ENCODE results near the gene CAMKV. TPM values are rescaled to one million over a fixed set of nuclear protein-coding genes. Genes with fewer than 3 reads are reported as not detected.
"Not testable (repeated sequence)": the region's sequence is repeated elsewhere in the genome, so short reads cannot be mapped to it uniquely, and the experiment has no call there.

Gene CAMKV
- total RNA-seq, 1 experiment from 2014 or later = 0.10 TPM

DNA sequence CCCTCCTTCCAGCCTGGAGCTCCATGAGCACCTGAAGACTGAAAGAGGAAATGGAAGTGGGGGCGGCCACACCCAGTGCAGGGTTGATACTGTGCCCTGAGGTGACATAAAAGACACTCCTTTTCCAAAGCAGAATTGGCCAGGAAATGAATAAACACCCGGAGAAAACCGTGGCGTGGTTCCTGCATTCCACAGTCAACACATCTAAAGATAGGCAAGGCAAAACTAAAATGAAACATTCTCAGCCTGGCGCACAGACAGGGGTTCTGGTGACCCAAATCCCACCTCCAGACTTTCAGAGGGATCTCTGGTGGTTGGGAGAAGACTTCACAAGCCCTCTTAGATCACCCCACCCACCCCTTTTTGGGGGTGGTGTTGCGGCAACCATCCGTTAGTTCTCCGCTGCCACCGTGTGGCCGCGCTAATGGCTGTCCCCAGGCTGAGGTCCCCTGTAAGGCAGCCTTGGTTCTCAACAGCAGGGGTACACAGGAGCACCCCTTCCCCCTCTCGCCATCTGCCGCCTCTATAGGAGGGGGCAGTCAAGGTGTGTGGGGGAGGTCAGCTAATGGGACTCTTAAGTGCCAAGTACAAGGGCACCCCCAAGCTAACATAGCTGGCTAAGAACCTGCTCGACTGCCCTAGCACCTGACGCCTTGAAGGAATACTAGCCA, 36.5 kb upstream of the CAMKV start:
- peaks cover 40 to 52% of the 10 kb centered on the region in 2 experiments for H3K4me1 ChIP-seq (ENCODE audit: control insufficient read depth in 1 of 2, insufficient read depth in 2 of 2, low read length in 2 of 2)
- H2AFZ ChIP-seq (ENCODE audit: low read depth, low read length, poor library complexity, severe bottlenecking) = peak overlapping the region; percentile 64
- no TSS peak for BruUV-seq (replicated peaks)
- H3K4me2 ChIP-seq (ENCODE audit: low read length) = peak overlapping the region; percentile 97
- ATAC-seq (peak; percentile 54), DNase-seq (ENCODE audit: low read depth, low spot score) (peak; percentile 55)
- peak overlapping the region; percentile 96 for H3K9ac ChIP-seq (ENCODE audit: low read length)
- 0 out of 4 replicates have a peak, but pooled peaks cover 0 to 6% of the 10 kb centered on the region in 2 experiments for H3K36me3 ChIP-seq (ENCODE audit: control insufficient read depth in 1 of 2, insufficient read depth in 2 of 2, low read length in 2 of 2)
- POLR2A ChIA-PET = interaction anchor here (0.9 to 3.2 kb wide), 5 partner anchors 18 to 103 kb away, joined by 3 to 12 read pairs (median 3); partner anchors contain the start of genes INKA1, MON1A and RBM6
- peaks cover 38% of the 10 kb centered on the region for H3K79me2 ChIP-seq (ENCODE audit: insufficient read depth, low read length)
- H4K20me1 ChIP-seq (ENCODE audit: insufficient read depth) = no peaks in the 10 kb centered on the region
- no peaks in the 10 kb centered on the region for H3K9me3 ChIP-seq (ENCODE audit: control insufficient read depth in 1 of 2, insufficient read depth in 1 of 2, low read depth in 1 of 2, low read length in 2 of 2)
- RAD21 ChIA-PET (ENCODE audit: low non-redundant PET in 1 of 2, low total read pairs in 2 of 2, uncharacterized antibody in 2 of 2, unreplicated experiment in 2 of 2) = interaction anchor here (0.5 to 1.1 kb wide), 3 partner anchors 56 to 205 kb away, joined by 3 read pairs; partner anchors contain the start of gene INKA1 (in 1 of the 2)
- H3K27ac ChIP-seq (ENCODE audit: low read depth, low read length) = peak overlapping the region; percentile 89
- peak; percentile 55; the same call in 1 of the 2 replicates for TF ChIP-seq POLR2AphosphoS5 (IDR thresholded peaks at IDR 0.05; ENCODE audit: low read depth, low read length)
- TF ChIP-seq CTCF (IDR thresholded peaks at IDR 0.05 in 2 of 3, conservative IDR thresholded peaks at IDR 0.05 in 1 of 3; ENCODE audit: borderline replicate concordance in 1 of 3, insufficient read depth in 1 of 3, low read depth in 2 of 3, low read length in 2 of 3) = peak in 2 of 3 experiments; percentile 81 to 88; a peak in 4 of 6 replicates
- peak; percentile 18 for TF ChIP-seq YY1 (IDR thresholded peaks at IDR 0.05; ENCODE audit: extremely low read depth, insufficient replicate concordance, low read depth, low read length)
- TF ChIP-seq RAD21 (IDR thresholded peaks at IDR 0.05; ENCODE audit: low read depth) = no peak
- intact Hi-C loops (cut with micrococcal nuclease) = loop anchor here (1.0 kb wide), 3 partner anchors 65 to 203 kb away; no protein-coding TSS in a partner anchor
- peak overlapping the region; percentile 75 to 79 for H3K4me3 ChIP-seq (replicated peaks in 1 of 2; ENCODE audit: low read depth in 1 of 2, low read length in 2 of 2)
- CTCF ChIA-PET = interaction anchor here (0.8 to 2.7 kb wide), 5 partner anchors 13 to 103 kb away, joined by 3 to 10 read pairs (median 5); partner anchors contain the start of gene INKA1
- H3K9me2 ChIP-seq (ENCODE audit: insufficient read depth) = no peaks in the 10 kb centered on the region
- H3K27me3 ChIP-seq (ENCODE audit: insufficient read depth, low read length) = no peaks in the 10 kb centered on the region

- BruUV-seq (replicated peaks); H3K9me3 ChIP-seq (ENCODE audit: control insufficient read depth in 1 of 2, insufficient read depth in 1 of 2, low read depth in 1 of 2, low read length in 2 of 2); RAD21 ChIA-PET (ENCODE audit: low non-redundant PET in 1 of 2, low total read pairs in 2 of 2, uncharacterized antibody in 2 of 2, unreplicated experiment in 2 of 2); ATAC-seq; H4K20me1 ChIP-seq (ENCODE audit: insufficient read depth); H3K27me3 ChIP-seq (ENCODE audit: insufficient read depth, low read length); H2AFZ ChIP-seq (ENCODE audit: low read depth, low read length, poor library complexity, severe bottlenecking); H3K9me2 ChIP-seq (ENCODE audit: insufficient read depth); DNase-seq (ENCODE audit: low read depth, low spot score); H3K36me3 ChIP-seq (ENCODE audit: control insufficient read depth in 1 of 2, insufficient read depth in 2 of 2, low read length in 2 of 2); intact Hi-C loops (cut with micrococcal nuclease): not testable (repeated sequence)
- Histone ChIP-seq H3K79me2 (ENCODE audit: insufficient read depth, low read length) (peaks cover 55% of the 10 kb centered on the region), H3K4me2 (ENCODE audit: low read length) (peak overlapping the region; percentile 97), H3K27ac (ENCODE audit: low read depth, low read length) (peak overlapping the region; percentile 89), H3K4me1 (ENCODE audit: control insufficient read depth in 1 of 2, insufficient read depth in 2 of 2, low read length in 2 of 2) (peaks cover 53 to 69% of the 10 kb centered on the region in 2 experiments), H3K9ac (ENCODE audit: low read length) (peak overlapping the region; percentile 96), H3K4me3 (replicated peaks in 1 of 2; ENCODE audit: low read depth in 1 of 2, low read length in 2 of 2) (peak overlapping the region; percentile 75 to 79)
- ChIA-PET POLR2A (interaction anchor here (1.4 to 3.2 kb wide), 2 partner anchors 25 to 101 kb away, joined by 3 to 12 read pairs; partner anchors contain the start of genes INKA1 and MON1A), CTCF (interaction anchor here (1.3 to 2.7 kb wide), 3 partner anchors 25 to 101 kb away, joined by 4 to 10 read pairs (median 9); partner anchors contain the start of genes INKA1 and MON1A)
Observed at GRCh38 chr3:49904448-49904847, 34.7 kb upstream of the CAMKV start.
